HG03097 (cell line): Measurements from ENCODE around the gene LSM4.

Experiments used
- ATAC-seq: cut with Tn5 transposase; IDR thresholded peaks from one replicate; pipeline ENCODE4 v1.9.1; 2021; ENCODE audit not compliant: unreplicated experiment, low FRiP score

LSM4 gene

GRCh38 chr19:18257503-18258470 lies 65.1 kb downstream of the LSM4 start:
- no peak for ATAC-seq
